Erythroblast (primary cell): ENCODE data around the gene ANK2.

ENCODE experiments used
- GATA1 ChIP-seq: IDR thresholded peaks from 2 replicates; pipeline ENCODE4 v1.6.1; 2011; ENCODE audit warnings: low read depth, mild to moderate bottlenecking, control low read depth, low read length, moderate library complexity
- POLR2A ChIP-seq: IDR thresholded peaks from 2 replicates; pipeline ENCODE4 v1.6.1; 2011; ENCODE audit warnings: mild to moderate bottlenecking, low read length

DNA sequence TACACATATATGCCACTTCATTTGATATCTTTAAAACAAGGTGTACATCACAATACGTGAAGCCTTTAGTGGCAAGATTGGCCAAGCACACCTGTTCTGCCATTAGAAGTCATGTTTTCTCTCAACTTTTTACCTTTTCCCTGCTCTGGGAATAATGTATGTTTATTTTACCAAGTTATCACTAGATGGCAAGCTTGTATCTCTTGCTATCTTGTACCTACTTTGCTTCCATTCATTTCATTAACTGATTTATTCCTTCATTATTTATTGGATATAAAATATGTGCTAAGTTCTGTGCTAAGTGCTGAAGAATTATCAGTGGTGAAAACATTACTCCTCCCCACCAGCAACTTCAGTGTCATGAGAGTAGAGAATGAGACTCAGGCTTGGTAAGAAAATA lies 245.5 kb downstream of the ANK2 start:
- TF ChIP-seq POLR2A (no peak), GATA1 (no peak)
